Endodermal cell (in vitro differentiated cells): ENCODE measurements around the gene RNASE9. TPM values are rescaled to one million over a fixed set of nuclear protein-coding genes. Genes with fewer than 3 reads are reported as not detected.
A peak's percentile ranks its signal among the peaks of the same experiment; 100 is the strongest.
"Not testable (repeated sequence)": the region's sequence is repeated elsewhere in the genome, so short reads cannot be mapped to it uniquely, and the experiment has no call there.

Experiments used
- DNase-seq: peaks from one replicate; pipeline ENCODE4 v3.0.0-alpha.2; 2017
- H3K27ac ChIP-seq: 2 replicates; pipeline ENCODE4 v1.5.1; 2013; ENCODE audit warnings: mild to moderate bottlenecking, low read depth, low read length, moderate library complexity
- H3K27me3 ChIP-seq: 2 replicates; pipeline ENCODE4 v1.6.1; 2013; ENCODE audit warnings: mild to moderate bottlenecking, low read length, moderate library complexity; ENCODE audit not compliant: insufficient read depth, control insufficient read depth, poor library complexity, severe bottlenecking
- H3K36me3 ChIP-seq: 2 replicates; pipeline ENCODE4 v1.7.0; 2013; ENCODE audit warnings: mild to moderate bottlenecking, low read length, moderate library complexity; ENCODE audit not compliant: control insufficient read depth, insufficient read depth
- H3K4me1 ChIP-seq: one replicate; pipeline ENCODE4 v1.7.0; 2013; ENCODE audit warnings: low read length; ENCODE audit not compliant: control insufficient read depth, insufficient read depth
- H3K4me3 ChIP-seq: 2 replicates; pipeline ENCODE4 v1.5.1; 2013; ENCODE audit warnings: mild to moderate bottlenecking, low read length, moderate library complexity
- H3K9ac ChIP-seq: 2 replicates; pipeline ENCODE4 v1.6.1; 2013; ENCODE audit warnings: mild to moderate bottlenecking, low read length, moderate library complexity; ENCODE audit not compliant: poor library complexity, severe bottlenecking; ENCODE audit errors: extremely low read depth
- H3K9me3 ChIP-seq: 2 replicates; pipeline ENCODE4 v1.6.1; 2013; ENCODE audit warnings: mild to moderate bottlenecking, low read length, moderate library complexity; ENCODE audit not compliant: control insufficient read depth
- H3K27ac Mint-ChIP-seq: 2 replicates; pipeline ENCODE4 v1.8.0; 2020; ENCODE audit warnings: mixed read lengths
- H3K27me3 Mint-ChIP-seq: 2 replicates; pipeline ENCODE4 v1.8.0; 2021; ENCODE audit warnings: mild to moderate bottlenecking, mixed read lengths; ENCODE audit not compliant: insufficient read depth
- H3K36me3 Mint-ChIP-seq: 2 replicates; pipeline ENCODE4 v1.8.0; 2020; ENCODE audit warnings: low read depth, mixed read lengths
- H3K4me1 Mint-ChIP-seq: 2 replicates; pipeline ENCODE4 v1.8.0; 2020; ENCODE audit warnings: mixed read lengths
- H3K4me3 Mint-ChIP-seq: 2 replicates; pipeline ENCODE4 v1.8.0; 2020; ENCODE audit warnings: mild to moderate bottlenecking, moderate library complexity, mixed read lengths
- H3K9me3 Mint-ChIP-seq: 2 replicates; pipeline ENCODE4 v1.8.0; 2020; ENCODE audit warnings: mild to moderate bottlenecking, mixed read lengths
- CTCF ChIP-seq: fragments of 200-600 bp; sonication (generic); conservative IDR thresholded peaks from 2 replicates; pipeline ENCODE4 v1.5.0; 2021; ENCODE audit warnings: antibody characterized with exemption, mild to moderate bottlenecking
- WGBS, 2 experiments: methylation state at CpG; one replicate each; pipeline versions ENCODE4 v1.1.5 to v1.1.7; 2013; ENCODE audit warnings: missing lambda C conversion rate in 2 of 2, mixed read lengths in 1 of 2; ENCODE audit not compliant: insufficient coverage in 1 of 2, insufficient read length in 1 of 2; 5-methylcytosine and 5-hydroxymethylcytosine counted together
- total RNA-seq, 2 donors: library from RNA; stranded (reverse); fragmentation: NEBNext Ultra II Directional in 1 of 2; extraction: Animal tissue kit (Norgen Biotek cat#: 25700) in 1 of 2; gene quantifications; 2 replicates in 1 of 2; 3 replicates in 1 of 2; pipeline ENCODE4 v1.2.1, GENCODE V29; 2021

The RNASE9 gene
- total RNA-seq, 2 donors from 2014 or later = not detected

DNA sequence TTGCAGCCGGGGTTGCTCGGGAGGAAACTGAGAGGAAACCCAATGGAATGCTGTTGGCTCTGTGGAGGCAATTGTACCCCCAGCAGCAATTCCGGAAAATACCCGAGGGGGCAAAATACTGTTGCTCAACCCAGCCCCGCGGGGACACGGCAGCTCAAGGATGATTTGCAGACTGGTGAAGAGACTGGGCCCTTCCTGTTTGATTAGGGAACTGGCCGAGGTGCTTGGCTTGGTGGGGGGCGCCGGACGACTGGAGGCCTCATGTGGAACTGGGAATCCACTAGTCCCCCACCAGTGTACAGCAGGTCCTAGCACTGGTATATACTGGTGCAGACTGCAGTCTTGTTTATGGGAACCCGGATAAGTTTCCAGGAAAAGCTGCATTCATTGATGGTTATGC is 40.7 kb upstream of the RNASE9 start:
- no peak overlapping the region for H3K9ac ChIP-seq
- 92 to 93% methylated on average over 7 to 12 of the region's 12 CpGs for WGBS, 2 experiments
- no peaks in the 10 kb centered on the region for H3K9me3 Mint-ChIP-seq
- no peaks in the 10 kb centered on the region for H3K27me3 Mint-ChIP-seq
- no peak for TF ChIP-seq CTCF
- H3K4me1 ChIP-seq = no peaks in the 10 kb centered on the region
- H3K36me3 Mint-ChIP-seq = no peaks in the 10 kb centered on the region
- no peak overlapping the region for H3K27ac Mint-ChIP-seq
- no peaks in the 10 kb centered on the region for H3K4me1 Mint-ChIP-seq
- no peaks in the 10 kb centered on the region for H3K36me3 ChIP-seq
- DNase-seq = peak; percentile 35
- no peak overlapping the region for H3K4me3 ChIP-seq
- no peak overlapping the region for H3K27ac ChIP-seq
- H3K9me3 ChIP-seq = no peaks in the 10 kb centered on the region
- no peak overlapping the region for H3K4me3 Mint-ChIP-seq
- H3K27me3 ChIP-seq = no peaks in the 10 kb centered on the region

DNA sequence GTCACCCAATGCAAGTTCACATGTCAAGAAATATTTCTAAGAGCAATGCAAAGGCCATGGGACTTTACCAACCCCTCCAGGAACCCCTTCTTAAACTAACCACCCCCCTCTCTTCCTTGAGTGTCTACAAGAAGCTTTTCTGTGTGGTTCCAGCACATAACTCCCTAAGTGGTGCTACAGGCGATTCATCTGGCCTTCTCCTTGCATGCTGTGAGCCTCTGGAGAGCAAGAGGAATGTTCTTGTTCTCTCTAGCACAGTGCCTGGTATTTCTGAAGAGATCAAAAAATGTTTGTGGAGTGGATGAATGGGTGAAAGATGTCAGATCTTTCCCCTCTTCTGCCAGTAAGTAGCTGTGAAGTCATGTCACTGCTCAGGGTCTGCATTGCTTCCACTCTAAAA is 36.3 kb upstream of the RNASE9 start:
- Histone ChIP-seq H3K4me1 (no peaks in the 10 kb centered on the region), H3K27me3 (no peaks in the 10 kb centered on the region), H3K27ac (no peak overlapping the region), H3K36me3 (no peaks in the 10 kb centered on the region), H3K9me3 (no peaks in the 10 kb centered on the region), H3K4me3 (no peak overlapping the region), H3K9ac (no peak overlapping the region)
- Mint-ChIP-seq H3K4me3 (no peak overlapping the region), H3K36me3 (no peaks in the 10 kb centered on the region), H3K4me1 (no peaks in the 10 kb centered on the region), H3K27me3 (no peaks in the 10 kb centered on the region), H3K27ac (no peak overlapping the region), H3K9me3 (no peaks in the 10 kb centered on the region)
- TF ChIP-seq CTCF = no peak
- DNase-seq = peak; percentile 20
- WGBS, 2 experiments = 87% methylated on average over 1 of the region's 1 CpG; no CpG with 5 or more reads in 1 of the 2 experiments

DNA sequence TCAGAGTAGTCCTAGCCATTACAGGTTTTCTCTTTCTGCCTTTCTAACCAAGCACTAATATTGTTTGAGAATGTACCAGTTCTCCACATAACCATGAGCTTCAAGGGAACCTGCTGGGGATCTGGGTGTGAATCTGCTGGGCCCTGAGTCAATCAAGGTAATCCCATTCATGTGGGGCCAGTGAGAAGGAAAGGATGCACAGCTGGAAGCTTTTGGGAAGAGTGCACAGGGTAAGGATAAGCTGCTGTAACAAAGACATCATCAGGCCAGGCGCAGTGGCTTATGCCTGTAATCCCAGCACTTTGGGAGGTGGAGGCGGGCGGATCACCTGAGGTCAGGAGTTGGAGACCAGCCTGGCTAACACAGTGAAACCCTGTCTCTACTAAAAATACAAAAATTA is 34.9 kb upstream of the RNASE9 start:
- WGBS, 2 experiments = 93 to 96% methylated on average over 3 of the region's 3 CpGs
- H3K27me3 Mint-ChIP-seq, H3K9me3 Mint-ChIP-seq, H3K36me3 ChIP-seq, H3K27me3 ChIP-seq, H3K9ac ChIP-seq, H3K4me3 Mint-ChIP-seq, H3K36me3 Mint-ChIP-seq, H3K4me1 Mint-ChIP-seq, H3K4me3 ChIP-seq, H3K27ac Mint-ChIP-seq, H3K9me3 ChIP-seq, H3K4me1 ChIP-seq, H3K27ac ChIP-seq, DNase-seq: not testable (repeated sequence)

GRCh38 chr14:20592574-20592973 is 31.7 kb upstream of the RNASE9 start:
- Mint-ChIP-seq H3K4me1 (peaks cover 7% of the 10 kb centered on the region), H3K36me3 (no peaks in the 10 kb centered on the region), H3K9me3 (no peaks in the 10 kb centered on the region), H3K27ac (no peak overlapping the region), H3K27me3 (no peaks in the 10 kb centered on the region), H3K4me3 (no peak overlapping the region)
- whole genome bisulfite sequencing, 2 experiments = 93 to 100% methylated on average over 1 of the region's 1 CpG
- H3K9ac ChIP-seq = no peak overlapping the region
- no peaks in the 10 kb centered on the region for H3K27me3 ChIP-seq
- no peaks in the 10 kb centered on the region for H3K9me3 ChIP-seq
- no peak overlapping the region for H3K4me3 ChIP-seq
- no peak for DNase-seq
- no peak overlapping the region for H3K27ac ChIP-seq
- TF ChIP-seq CTCF = no peak
- H3K36me3 ChIP-seq = no peaks in the 10 kb centered on the region
- H3K4me1 ChIP-seq = no peaks in the 10 kb centered on the region
